Left renal pelvis (tissue), 4 donors: ENCODE data around the gene BRCA1. TPM values are rescaled to one million over a fixed set of nuclear protein-coding genes. Genes with fewer than 3 reads are reported as not detected.

Source experiments
- DNase-seq, 4 donors: peaks; one replicate each; pipeline ENCODE4 v3.0.0-alpha.2; 2013; ENCODE audit warnings: low read depth in 4 of 4, low spot score in 3 of 4
- polyA plus RNA-seq, 4 donors: library from polyadenylated mRNA; unstranded; fragments of 120-200 nt; gene quantifications; one replicate each; pipeline ENCODE4 v1.2.1, GENCODE V29; 2013; ENCODE audit not compliant: insufficient read length in 4 of 4

The BRCA1 gene
- polyA plus RNA-seq, 4 donors: 11.0 to 17.2 (median 15.4) TPM

DNA sequence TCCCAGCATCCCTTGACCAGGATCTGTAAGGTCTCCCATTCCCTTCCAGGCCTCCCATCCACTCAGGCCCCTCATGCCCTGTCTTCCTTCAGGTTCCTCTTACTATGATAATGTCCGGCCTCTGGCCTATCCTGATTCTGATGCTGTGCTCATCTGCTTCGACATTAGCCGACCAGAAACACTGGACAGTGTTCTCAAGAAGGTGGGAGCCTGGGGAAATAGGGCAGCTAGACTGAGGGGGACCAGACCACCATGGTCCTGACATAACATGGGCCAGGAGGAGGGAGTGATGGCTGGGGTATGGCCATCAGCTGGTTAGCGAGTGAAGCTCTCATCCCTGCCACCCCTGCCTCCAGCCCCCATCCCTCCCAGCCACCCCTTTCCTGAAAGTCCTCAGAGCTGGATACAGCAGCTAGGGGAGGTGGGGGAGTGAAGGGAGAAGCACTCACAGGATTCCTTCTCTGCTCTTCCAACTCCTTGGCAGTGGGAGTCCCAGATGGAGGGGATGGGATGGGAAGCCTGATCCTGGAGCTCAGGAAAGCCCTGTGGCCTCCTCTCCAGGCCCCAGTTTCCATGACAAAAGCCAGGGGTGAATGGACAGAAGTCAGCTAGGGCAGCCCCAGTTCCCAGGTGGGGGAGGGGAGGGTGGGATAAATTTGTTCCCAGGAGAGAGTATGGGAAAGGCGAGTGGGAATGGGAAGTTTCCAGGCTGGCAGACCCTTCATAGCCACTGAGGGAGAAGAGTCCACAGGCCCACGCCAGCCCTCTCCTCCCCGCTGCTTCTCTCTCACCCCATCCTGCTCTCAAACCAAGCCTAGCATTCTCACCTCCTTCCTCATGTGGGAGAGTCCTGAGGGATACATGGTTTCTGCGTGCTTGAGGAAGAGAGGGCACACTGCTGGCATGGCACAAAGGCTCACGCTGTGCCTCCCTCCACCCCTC is 97.8 kb downstream of the BRCA1 start:
- DNase-seq: no peak

DNA sequence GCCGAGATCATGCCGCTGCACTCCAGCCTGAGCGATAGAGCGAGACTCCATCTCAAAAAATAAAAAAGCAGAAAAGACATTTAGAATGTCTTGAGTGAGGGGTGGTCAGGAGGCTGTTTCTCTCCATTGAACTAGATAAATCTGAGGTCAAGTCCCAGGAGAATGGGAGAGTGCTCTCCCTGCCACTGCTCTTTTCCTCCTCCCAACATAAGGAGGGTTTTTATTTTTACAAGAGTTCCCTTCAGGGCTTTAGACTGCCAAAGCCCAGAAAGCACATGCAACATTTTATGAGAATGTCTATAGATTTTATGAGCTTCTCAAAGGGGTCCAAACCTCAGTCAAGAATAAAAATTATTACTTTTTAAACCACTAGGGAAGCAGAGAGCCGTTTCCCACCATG is 98.6 kb downstream of the BRCA1 start:
- DNase-seq: no peak

DNA sequence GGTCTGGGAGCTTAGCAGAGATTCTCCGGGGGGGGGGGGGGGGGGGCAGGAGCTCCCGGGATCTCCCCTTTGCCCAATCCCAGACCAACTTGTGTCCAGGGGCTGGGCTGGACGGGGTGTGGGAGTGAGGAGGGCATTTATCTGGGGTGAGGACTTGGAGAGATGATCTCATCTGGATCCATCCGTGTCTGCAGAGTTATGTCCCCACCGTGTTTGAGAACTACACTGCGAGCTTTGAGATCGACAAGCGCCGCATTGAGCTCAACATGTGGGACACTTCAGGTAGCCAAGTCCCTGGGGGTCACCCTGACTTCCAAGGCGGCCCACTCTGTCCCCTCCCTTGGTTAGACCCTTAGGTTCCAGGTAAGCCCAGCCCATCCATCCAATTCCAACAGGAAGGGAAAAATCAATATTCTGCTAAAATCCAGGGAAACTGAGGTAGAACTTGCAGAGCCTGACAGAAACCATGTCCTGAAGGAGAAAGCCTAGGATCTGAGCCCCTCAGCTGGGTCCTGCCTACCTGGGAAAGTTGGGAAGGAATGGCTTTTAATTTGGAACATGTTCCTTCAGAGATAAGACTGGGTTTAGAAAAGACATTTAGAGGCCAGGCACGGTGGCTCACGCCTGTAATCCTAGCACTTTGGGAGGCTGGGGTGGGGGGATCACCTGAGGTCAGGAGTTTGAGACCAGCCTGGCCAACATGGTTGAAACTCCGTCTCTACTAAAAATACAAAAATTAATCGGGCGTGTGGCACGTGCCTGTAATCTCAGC is 99.2 kb downstream of the BRCA1 start:
- DNase-seq: no peak

DNA sequence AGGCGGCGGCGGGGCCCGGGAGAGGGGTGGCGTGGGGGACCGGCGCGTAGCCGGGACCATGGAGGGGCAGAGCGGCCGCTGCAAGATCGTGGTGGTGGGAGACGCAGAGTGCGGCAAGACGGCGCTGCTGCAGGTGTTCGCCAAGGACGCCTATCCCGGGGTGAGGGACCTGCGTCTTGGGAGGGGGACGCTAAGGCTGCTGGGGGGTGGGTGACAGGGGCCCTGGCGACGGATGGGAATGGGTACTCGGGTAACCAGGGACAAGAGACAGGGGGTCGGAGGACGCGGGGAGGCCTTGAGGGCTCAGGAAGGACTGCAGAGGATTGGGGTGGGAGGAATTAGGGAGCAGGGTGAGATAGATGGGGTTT is 99.9 kb downstream of the BRCA1 start:
- DNase-seq: no peak

DNA sequence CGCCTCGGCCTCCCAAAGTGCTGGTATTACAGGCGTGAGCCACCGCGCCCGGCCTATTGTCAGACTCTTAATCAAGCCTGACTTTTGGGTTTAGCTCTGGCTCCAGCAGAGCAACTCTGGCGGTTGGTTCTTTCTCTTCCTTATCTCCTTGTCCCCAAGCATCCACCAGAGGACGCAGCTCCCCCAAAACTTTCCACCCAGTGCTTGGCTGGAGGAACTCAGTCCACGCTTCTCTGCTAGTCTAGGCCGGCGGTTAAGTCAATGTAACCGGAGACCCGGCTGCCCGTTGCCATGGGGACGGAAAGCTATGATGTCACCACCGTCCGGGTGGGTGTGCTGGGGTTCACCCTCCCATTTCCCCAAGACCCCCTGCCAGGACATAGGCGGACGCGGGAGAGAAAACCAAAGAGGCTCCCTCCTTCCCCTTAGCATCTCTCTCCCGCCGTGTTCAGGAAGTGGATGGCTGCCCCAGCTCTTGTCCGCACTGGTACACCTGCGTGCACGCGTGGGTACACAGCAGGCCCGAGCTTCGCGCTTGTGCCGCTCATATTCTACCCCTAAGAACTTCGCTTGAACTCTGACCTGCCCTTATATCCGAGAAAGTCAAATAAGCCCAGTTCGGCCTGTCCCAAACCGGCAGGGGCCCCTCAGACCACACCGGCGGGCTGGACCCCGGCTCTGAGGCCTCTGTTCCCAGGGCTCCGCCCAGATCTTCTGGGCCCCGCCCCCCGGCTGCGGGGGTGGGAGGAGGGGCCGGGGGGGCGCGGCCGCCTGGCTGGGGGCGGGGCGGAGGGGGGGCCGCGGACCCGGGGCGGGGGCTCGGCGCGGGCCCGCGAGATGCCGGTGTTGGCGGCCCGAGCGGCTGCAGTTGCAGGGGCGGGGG is 100.5 kb downstream of the BRCA1 start, which contains the start of gene RND2:
Gene RND2, plus strand, starts transcription at position 825 of the 883 bp plus-strand sequence. CDS start 117 bp downstream, outside the sequence.
- peak; percentile 77 to 94 (median 87) for DNase-seq

DNA sequence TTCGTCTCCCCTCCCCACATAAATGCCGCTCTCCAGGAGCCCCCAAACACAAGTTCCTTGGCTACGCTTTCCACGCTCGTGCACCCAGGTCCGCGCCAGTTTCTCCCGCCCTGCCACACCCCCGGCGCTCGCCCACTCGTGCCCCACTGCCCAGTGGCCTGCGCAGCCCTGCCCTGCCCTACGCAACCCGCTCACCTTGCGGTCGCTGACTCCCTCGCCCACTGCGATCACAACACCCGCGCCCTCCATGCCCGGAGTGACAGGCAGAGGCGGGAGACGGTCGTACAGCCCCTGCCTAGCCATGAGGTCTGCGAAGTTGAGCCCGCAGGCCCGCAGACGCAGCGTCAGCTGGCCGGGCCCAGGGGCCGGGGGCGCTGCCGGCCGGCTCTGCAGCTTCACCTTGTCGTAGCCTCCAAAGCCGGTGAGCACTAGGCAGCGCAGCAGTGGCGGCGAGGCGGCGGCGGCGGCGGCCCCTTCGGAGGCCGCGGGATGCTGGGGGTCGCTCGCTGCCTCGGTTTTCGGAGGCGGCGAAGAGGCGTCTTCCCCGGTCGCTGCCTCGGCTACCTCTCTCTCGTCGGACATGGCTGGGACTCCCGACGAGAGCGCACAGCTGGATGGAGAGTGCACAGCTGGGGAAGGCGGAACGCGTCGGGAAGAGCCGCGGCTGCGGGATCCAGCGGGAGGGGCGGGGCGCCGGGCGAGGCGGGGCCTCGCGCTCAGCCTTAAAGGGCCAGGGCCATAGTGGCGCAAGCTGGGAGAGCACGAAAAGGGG is 103.2 kb downstream of the BRCA1 start, which contains the start of gene VAT1:
Gene VAT1, minus strand, starts transcription at position 645 of the 772 bp plus-strand sequence. Its CDS starts 63 bp downstream, at position 582.
- peak in 1 of 4 donors; percentile 71 for DNase-seq

DNA sequence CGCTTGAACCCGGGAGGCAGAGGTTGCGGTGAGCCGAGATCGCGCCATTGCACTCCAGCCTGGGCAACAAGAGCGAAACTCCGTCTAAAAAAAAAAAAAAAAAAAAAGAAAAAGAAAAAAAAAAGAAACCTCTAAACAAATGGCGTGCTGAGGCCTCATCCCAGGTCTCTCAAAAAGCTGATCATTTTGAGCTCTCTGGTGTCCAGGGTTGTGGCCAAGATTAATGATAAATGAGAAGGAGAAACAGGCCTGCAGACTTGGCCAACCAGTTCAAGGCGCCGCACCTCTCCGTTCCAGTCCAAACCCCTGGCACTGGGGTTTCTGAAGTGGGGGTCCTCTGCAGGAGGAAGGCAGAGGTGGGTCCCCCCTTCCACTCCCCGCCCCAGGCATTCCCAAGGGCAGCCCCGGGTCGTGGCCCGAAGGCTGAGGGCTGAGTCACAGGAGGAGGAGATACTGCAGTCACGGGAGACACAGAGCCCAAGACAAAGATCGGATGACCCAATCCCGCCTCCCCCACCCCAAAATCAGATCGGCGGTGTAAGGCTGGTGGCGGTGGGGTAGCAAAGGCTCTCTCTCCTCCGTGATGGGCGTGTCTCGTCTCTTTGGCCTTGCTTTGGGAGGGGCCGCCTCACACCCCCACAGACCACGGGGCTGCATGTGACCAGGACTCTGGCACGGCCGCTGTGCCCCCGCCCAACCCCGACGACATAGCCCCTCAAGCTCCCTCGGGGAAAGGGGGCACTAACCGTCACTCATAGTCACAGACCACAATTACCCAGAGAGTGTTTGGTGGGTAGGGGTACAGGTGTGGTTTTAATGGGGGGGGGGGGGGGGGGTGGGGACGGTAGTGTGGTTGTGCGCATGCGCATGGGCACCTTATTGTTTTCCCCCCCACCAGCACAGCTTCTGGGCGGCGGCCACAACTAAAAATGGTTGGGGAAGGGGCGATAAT is 104.1 kb downstream of the BRCA1 start:
- DNase-seq: no peak

DNA sequence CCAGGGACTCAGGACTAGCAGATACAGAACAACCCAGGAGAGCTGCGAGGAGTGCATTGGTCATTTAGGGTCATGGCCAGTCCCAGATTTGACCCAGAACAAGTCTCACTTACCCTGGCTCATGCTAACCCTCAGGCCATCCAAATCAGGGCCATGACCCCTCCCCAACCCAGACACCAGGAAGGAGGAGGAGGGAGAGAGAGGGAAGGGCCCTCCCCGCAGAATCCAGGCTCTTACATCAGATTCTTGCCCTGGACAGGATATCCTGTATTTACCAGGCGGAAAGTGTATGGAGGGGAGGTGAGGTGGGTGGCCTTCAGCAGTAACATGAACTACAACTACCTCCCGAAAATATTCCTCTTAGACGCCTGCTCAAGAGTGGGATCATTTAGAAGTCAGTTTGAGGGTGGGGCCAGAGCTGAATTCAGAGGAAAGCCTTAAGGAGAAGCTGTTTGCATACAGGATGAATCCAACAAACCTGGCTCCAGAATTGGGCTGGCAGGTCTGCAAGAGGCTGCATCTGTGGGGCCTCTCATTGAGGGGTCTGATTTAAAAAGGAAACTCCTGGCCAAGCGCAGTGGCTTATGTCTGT is 105.0 kb downstream of the BRCA1 start:
- DNase-seq: no peak

DNA sequence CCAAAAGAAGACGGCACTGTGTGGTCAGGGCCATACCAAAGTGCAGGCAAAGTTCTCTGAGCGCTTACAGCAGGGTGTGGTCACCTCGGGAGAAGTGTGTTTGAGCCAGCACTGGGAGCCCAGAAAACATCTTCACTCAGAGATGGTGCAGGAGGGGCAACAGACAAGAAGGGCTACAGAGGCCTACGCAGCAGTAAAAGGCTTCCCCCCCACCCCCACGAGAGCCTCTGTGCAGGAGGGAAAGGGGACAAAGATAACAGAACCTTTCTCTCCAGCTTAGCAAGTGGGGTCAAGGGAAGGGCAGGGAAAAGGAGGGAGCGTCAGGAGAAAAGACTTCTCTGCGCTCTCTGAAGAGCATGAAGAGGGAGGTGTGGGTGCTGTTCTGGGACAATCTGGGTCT is 105.7 kb downstream of the BRCA1 start:
- DNase-seq: no peak

DNA sequence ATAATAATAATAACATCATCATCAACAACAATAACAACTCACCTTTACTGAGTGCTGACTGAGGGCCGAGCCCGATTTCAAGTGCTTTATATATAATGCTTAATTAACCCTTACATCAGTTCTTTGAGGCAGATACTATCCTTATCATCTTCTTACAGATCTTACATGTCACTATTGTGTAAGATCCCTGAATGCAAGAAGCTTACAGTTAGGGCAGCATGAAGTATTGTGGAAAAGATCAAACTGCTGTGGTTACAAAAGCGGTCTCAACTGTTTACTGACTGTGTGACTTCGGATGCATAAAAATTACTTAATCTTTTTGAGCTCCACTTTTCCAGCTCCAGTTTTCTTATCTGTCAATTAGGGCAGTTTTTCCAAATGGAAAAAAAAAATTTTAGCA is 106.2 kb downstream of the BRCA1 start:
- no peak for DNase-seq

DNA sequence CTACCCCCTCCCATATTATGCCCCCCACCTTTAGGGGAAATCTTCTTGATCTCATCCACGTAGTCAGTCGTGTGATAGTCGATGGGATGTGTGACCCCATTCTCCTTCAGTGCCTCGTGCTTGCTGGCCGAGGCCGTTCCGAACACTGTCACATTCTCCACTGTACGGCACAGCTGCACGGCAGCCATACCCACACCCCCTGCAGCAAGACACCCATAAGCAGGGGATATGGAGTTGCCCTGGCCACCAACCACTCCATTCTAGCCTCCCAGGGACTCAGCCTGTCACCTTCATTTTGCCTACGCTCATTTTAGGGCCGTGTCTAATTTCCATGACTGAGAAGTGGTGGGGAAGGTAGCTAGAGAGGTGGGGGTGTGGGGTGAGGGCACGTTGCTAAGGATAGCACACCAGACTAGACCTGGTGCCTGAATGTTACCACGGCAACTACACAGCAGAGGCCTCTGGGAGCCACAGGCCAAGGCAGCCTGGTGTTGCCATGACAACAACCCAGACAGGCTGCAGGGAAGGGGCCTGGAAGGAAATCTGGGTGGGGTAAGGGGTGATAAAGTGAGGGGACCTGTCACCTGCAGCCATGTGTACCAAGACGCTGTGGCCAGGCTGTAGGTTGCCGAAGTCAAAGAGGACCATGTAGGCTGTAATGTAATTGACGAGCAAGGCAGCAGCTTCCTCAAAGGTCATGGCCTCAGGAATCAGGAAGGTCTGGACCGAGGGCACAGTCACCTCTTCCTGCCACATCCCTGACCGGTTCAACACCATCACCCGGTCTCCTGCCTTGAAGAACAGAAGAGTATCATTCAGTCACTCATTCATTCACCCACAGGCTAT is 106.9 kb downstream of the BRCA1 start:
- DNase-seq: no peak

DNA sequence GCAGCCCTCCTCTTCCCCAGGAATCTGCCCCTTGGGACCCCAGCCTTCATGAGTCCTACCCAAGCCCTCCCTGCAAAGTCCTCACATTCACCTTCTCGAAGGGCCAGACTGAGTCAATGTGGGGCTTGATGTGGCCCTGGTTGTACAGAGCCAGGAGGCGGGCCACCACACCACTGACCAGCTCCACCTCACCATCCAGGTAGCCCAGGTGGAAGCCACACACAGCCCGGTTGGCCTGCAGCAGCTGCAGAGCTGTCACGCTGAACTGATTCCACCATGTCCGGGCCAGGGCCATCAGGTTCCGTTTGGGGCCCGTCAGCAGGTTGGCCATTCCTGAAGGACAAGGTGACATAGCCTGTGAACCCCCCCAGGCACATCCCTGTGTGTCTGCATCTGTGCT is 108.9 kb downstream of the BRCA1 start:
- no peak for DNase-seq

DNA sequence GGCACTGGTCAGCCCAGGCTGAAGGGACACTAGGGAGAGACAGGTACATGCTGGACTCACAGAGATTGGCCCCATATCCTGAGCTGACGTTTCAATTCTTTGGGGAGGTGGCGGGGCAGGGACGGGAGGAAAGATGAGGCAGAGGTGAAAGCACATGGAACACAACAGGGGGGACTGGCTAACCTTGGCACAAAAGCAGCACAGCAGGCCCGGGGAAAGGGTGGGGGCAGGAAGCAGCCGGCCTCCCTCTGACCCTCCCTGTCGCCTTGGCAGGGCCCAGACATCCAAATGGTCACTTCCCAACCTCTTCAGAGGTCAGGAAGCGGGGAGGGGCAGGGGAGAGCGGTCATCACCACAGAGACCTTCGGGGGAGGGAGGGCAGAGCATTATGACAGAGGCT is 109.6 kb downstream of the BRCA1 start:
- DNase-seq: no peak

DNA sequence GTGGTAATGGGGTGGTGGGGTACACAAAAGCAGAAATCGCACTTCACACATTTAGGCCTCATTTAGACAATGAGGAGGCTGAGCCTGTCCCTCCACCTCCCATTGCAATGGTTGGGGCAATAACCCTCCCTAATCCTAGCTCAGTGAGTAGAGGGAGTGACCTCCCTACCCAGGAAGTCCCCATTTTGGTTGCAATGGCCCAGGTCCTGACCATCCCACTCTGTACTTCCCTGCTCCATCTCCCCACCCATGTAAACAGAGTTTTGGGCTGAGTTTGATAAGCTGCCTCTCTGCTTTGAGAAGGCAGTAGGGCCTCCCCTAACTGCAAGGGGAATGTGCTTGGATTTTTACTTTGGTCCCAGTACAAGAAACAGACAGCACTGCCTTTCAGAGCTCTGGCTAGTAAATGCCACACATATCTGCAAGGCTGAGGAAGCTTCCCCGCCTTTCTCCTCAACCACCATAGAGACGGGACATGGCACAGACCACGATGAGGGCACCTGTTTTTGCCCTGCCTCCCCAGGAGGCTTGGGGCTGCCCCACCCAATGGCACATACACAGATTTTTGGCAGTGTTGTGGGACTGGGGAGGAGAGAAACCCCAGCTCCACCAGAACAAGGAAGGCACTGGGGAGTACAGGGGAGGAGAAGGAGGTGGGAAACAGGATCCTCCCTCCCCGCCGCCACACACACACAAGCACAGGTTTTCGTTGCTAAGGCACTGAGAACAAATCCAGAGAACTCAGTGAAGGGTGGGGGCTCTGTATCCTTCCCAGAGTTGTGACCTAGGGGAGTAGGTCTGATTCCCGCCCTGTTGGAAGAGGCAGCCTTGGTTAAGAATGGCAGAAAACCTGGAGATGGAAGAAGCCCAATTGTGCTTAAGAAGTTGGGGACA is 110.3 kb downstream of the BRCA1 start:
- DNase-seq: no peak

DNA sequence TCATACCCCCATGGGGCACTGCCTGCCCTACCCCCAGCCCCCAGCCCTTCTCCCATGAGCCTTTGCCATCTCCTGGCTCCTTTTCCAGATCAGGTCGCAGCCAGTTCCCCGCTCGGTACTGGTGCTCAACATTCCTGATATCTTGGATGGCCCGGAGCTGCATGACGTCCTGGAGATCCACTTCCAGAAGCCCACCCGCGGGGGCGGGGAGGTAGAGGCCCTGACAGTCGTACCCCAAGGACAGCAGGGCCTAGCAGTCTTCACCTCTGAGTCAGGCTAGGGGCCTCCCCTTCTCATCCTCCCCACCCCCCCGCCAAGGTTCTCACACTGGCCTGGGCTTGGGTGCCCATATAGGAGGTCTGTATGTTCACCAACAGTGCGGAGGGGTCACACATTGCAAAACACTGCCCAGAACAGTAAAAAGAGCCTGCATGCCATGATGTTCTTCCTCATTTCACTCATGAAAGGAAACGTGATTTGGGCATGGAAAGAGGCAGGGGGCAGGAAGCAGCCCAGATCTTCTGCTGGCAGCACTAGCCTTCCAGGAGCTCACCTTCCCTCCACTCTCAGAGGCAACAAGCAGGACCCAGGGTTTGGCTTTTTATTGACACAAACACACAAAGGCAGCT is 111.0 kb downstream of the BRCA1 start:
- no peak for DNase-seq

DNA sequence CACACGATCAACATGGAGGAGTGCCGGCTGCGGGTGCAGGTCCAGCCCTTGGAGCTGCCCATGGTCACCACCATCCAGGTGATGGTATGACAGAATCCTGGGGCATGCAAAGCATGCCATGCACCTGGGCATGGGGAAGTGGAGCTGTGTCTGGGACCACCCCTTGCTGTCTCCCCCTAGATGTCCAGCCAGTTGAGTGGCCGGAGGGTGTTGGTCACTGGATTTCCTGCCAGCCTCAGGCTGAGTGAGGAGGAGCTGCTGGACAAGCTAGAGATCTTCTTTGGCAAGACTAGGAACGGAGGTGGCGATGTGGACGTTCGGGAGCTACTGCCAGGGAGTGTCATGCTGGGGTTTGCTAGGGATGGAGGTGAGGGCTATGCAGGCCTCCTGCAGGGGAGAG is 111.9 kb downstream of the BRCA1 start:
- no peak for DNase-seq
